ENCODE results near the gene FGF7. TPM values are rescaled to one million over a fixed set of nuclear protein-coding genes. Genes with fewer than 3 reads are reported as not detected.

FGF7 gene
- total and polyA plus RNA-seq, 2 of the 8 experiments (the other 6 are each of a cell fraction or from before 2014, with no cell fraction given), result not detected

DNA sequence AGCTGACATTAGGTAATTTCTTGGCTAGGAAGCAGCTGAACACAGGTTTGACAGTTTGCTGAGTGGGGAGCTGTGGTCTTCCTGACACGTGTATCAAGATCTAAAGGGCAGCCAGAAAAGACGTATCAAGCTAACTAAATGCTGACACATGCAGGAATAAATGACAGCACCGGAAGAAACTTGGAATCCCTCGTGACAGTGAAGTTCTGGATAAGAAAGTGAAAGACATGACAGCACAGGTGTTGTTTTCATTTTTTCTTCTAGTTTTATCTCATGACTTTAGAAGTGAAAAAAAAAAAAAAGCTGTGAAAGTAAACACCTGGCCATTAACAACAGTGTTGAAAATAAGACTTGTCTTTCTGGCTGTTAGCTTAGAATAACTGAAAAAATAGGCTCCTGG lies 48.7 kb downstream of the FGF7 start:
- H2AFZ ChIP-seq (ENCODE audit: low read length), result no peak overlapping the region
- no peaks in the 10 kb centered on the region for H3K79me1 ChIP-seq (ENCODE audit: low read depth, low read length)
- no peaks in the 10 kb centered on the region for H3K23me2 ChIP-seq (ENCODE audit: low read depth, low read length)
- H2BK12ac ChIP-seq (ENCODE audit: low read depth, low read length), result no peak overlapping the region
- no peak overlapping the region for H2AK5ac ChIP-seq (ENCODE audit: low read depth, low read length)
- no peaks in the 10 kb centered on the region for H3K27me3 ChIP-seq (replicated peaks in 1 of 4; ENCODE audit: control insufficient read depth in 3 of 4, extremely low read depth in 1 of 4, insufficient read depth in 3 of 4, low read length in 3 of 4)
- no peak overlapping the region for H3K4me3 ChIP-seq (ENCODE audit: extremely low read depth in 1 of 4, insufficient read depth in 2 of 4, low read depth in 3 of 4, low read length in 4 of 4)
- DNase-seq (ENCODE audit: low read depth in 1 of 2, low spot score in 2 of 2) (no peak), FAIRE-seq (no peak)
- TF ChIP-seq RBBP5 (IDR thresholded peaks at IDR 0.05; ENCODE audit: borderline replicate concordance, low read depth, low read length) (no peak), SP2 (IDR thresholded peaks at IDR 0.05; ENCODE audit: low read length) (no peak), EP300 (IDR thresholded peaks at IDR 0.05; ENCODE audit: borderline replicate concordance in 1 of 2, low read depth in 2 of 2, low read length in 2 of 2) (no peak), NANOG (IDR thresholded peaks at IDR 0.05; ENCODE audit: insufficient read depth, low read depth, low read length, poor library complexity, severe bottlenecking) (no peak), ASH2L (IDR thresholded peaks at IDR 0.05; ENCODE audit: low read length) (no peak), CTBP2 (IDR thresholded peaks at IDR 0.05; ENCODE audit: borderline replicate concordance, insufficient read depth, insufficient read length, low read length) (no peak), MAFK (IDR thresholded peaks at IDR 0.05; ENCODE audit: low read depth, low read length) (no peak), EGR1 (IDR thresholded peaks at IDR 0.05; ENCODE audit: borderline replicate concordance, low read depth, low read length) (no peak)
- CTCF ChIA-PET (ENCODE audit: partially characterized antibody), result interaction anchor here (0.6 to 2.3 kb wide), 45 partner anchors 9 to 674 kb away, joined by 3 to 17 read pairs (median 4); partner anchors contain the start of gene FGF7
- no peaks in the 10 kb centered on the region for H3K79me2 ChIP-seq (ENCODE audit: control insufficient read depth in 1 of 2, insufficient read depth in 2 of 2, low read length in 2 of 2)
- no peak overlapping the region for H2BK15ac ChIP-seq (ENCODE audit: low read length)
- H4K5ac ChIP-seq (ENCODE audit: insufficient read length, low read depth, low read length), result no peak overlapping the region
- no peak overlapping the region for H2BK5ac ChIP-seq (ENCODE audit: low read depth, low read length)
- H2BK120ac ChIP-seq (replicated peaks; ENCODE audit: low read depth, low read length), result no peak overlapping the region
- H3K9ac ChIP-seq (replicated peaks in 1 of 4; ENCODE audit: extremely low read depth in 1 of 4, low read depth in 3 of 4, low read length in 3 of 4), result no peak overlapping the region
- WGBS, 2 experiments (ENCODE audit: extremely low coverage in 1 of 2, insufficient coverage in 1 of 2, insufficient read length in 1 of 2, insufficient replicate concordance in 2 of 2, low coverage in 1 of 2, low lambda C conversion rate in 2 of 2, missing lambda C conversion rate in 1 of 2), result 95% methylated on average over 4 of the region's 4 CpGs; no CpG with 5 or more reads in 1 of the 2 experiments
- no peak overlapping the region for H3K23ac ChIP-seq (ENCODE audit: insufficient read length)
- no peaks in the 10 kb centered on the region for H3K9me3 ChIP-seq (ENCODE audit: insufficient read depth in 2 of 2, low read depth in 1 of 2, low read length in 1 of 2)
- H3K27ac ChIP-seq (ENCODE audit: low read depth, low read length), result no peak overlapping the region
- H3K56ac ChIP-seq (replicated peaks; ENCODE audit: insufficient read length, low read depth, low read length), result no peak overlapping the region
- H4K20me1 ChIP-seq (replicated peaks in 1 of 2; ENCODE audit: control insufficient read depth in 1 of 2, insufficient read depth in 2 of 2, low read length in 2 of 2), result no peaks in the 10 kb centered on the region
- H4K8ac ChIP-seq (ENCODE audit: extremely low read depth, insufficient read depth, low read length), result no peak overlapping the region
- H4K91ac ChIP-seq (replicated peaks; ENCODE audit: insufficient read length, low read length), result no peak overlapping the region
- H3K4ac ChIP-seq (replicated peaks; ENCODE audit: insufficient read length, low read depth, low read length), result no peak overlapping the region
- no peaks in the 10 kb centered on the region for H3K4me1 ChIP-seq (replicated peaks in 1 of 4; ENCODE audit: control insufficient read depth in 3 of 4, insufficient read depth in 4 of 4, low read length in 3 of 4)
- POLR2A ChIA-PET (ENCODE audit: partially characterized antibody), result no interaction called here
- no peaks in the 10 kb centered on the region for H3K36me3 ChIP-seq (ENCODE audit: control insufficient read depth in 2 of 4, insufficient read depth in 4 of 4, low read length in 3 of 4)
- no peak overlapping the region for H3K14ac ChIP-seq (ENCODE audit: insufficient read length)
- no peak overlapping the region for H3K4me2 ChIP-seq (ENCODE audit: insufficient read depth in 1 of 2, low read depth in 2 of 2, low read length in 2 of 2)
- H2BK20ac ChIP-seq (ENCODE audit: low read length), result no peak overlapping the region
- H3K18ac ChIP-seq (ENCODE audit: extremely low read depth, low read length), result no peak overlapping the region

Measured in H1 (cell line).